Smooth muscle cell (in vitro differentiated cells): ENCODE measurements around the gene BEST1. TPM values are rescaled to one million over a fixed set of nuclear protein-coding genes. Genes with fewer than 3 reads are reported as not detected.

Source experiments
- DNase-seq: peaks from one replicate; lab custom pipeline; 2025; ENCODE audit not compliant: unreplicated experiment; lab: John Stamatoyannopoulos, UW
- H2AFZ ChIP-seq: fragments of 200-600 bp; sonication (generic); 2 replicates; pipeline ENCODE4 v1.6.0; 2016; ENCODE audit warnings: antibody characterized with exemption, low read depth, mild to moderate bottlenecking
- H3F3A ChIP-seq: fragments of 200-600 bp; sonication (generic); 2 replicates; pipeline ENCODE4 v1.6.0; 2017; ENCODE audit warnings: antibody characterized with exemption, low read depth
- H3K27ac ChIP-seq: fragments of 200-600 bp; sonication (generic); 2 replicates; pipeline ENCODE4 v1.5.1; 2016; ENCODE audit warnings: low read depth, mild to moderate bottlenecking
- H3K27me3 ChIP-seq: fragments of 200-600 bp; sonication (generic); 2 replicates; pipeline ENCODE4 v1.6.1; 2016; ENCODE audit warnings: low read depth, mild to moderate bottlenecking
- H3K36me3 ChIP-seq: fragments of 200-600 bp; sonication (generic); 2 replicates; pipeline ENCODE4 v1.5.1; 2016; ENCODE audit warnings: low read depth
- H3K4me1 ChIP-seq: fragments of 200-600 bp; sonication (generic); 2 replicates; pipeline ENCODE4 v1.5.1; 2016; ENCODE audit warnings: low read depth
- H3K4me2 ChIP-seq: fragments of 200-600 bp; sonication (generic); 2 replicates; pipeline ENCODE4 v1.6.0; 2016; ENCODE audit warnings: mild to moderate bottlenecking
- H3K4me3 ChIP-seq: fragments of 200-600 bp; sonication (generic); 2 replicates; pipeline ENCODE4 v1.5.1; 2016; ENCODE audit warnings: mild to moderate bottlenecking
- H3K79me2 ChIP-seq: fragments of 200-600 bp; sonication (generic); 2 replicates; pipeline ENCODE4 v1.6.0; 2016; ENCODE audit warnings: low read depth, mild to moderate bottlenecking
- H3K9ac ChIP-seq: fragments of 200-600 bp; sonication (generic); 2 replicates; pipeline ENCODE4 v1.6.0; 2016; ENCODE audit warnings: low read depth
- H3K9me3 ChIP-seq: fragments of 200-600 bp; sonication (generic); replicated peaks from 2 replicates; pipeline ENCODE4 v1.5.1; 2016; ENCODE audit warnings: low read depth
- H4K20me1 ChIP-seq: fragments of 200-600 bp; sonication (generic); 2 replicates; pipeline ENCODE4 v1.6.0; 2016; ENCODE audit warnings: low read depth
- CTCF ChIP-seq: fragments of 200-600 bp; sonication (generic); IDR thresholded peaks from 2 replicates; pipeline ENCODE4 v1.5.1; 2017; ENCODE audit warnings: borderline replicate concordance, mild to moderate bottlenecking, antibody characterized with exemption; ENCODE audit not compliant: insufficient read depth, poor library complexity, severe bottlenecking
- WGBS: methylation state at CpG from one replicate; pipeline ENCODE4 v1.1.7; 2016; ENCODE audit warnings: low lambda C conversion rate; 5-methylcytosine and 5-hydroxymethylcytosine counted together
- polyA plus RNA-seq: library from polyadenylated mRNA; unstranded; fragments of >200 nt; fragmentation: Nextera tagmentation; extraction: Ambion mirVana; gene quantifications from 2 replicates; pipeline ENCODE4 v1.2.1, GENCODE V29; 2016
- total RNA-seq: library from RNA; depleted of rRNA; stranded (reverse); fragments of >200 nt; gene quantifications from 2 replicates; pipeline ENCODE4 v1.2.3, GENCODE V29; 2014

The BEST1 gene
- total and polyA plus RNA-seq, 2 experiments from 2014 or later = 1.6 to 2.4 TPM

GRCh38 chr11:61930933-61931332 is 19.2 kb upstream of the BEST1 start:
- H3K36me3 ChIP-seq = no peaks in the 10 kb centered on the region
- H3K9me3 ChIP-seq = no peaks in the 10 kb centered on the region
- no peaks in the 10 kb centered on the region for H3K4me1 ChIP-seq
- no peak for TF ChIP-seq CTCF
- H3K79me2 ChIP-seq = no peaks in the 10 kb centered on the region
- H3F3A ChIP-seq = no peaks in the 10 kb centered on the region
- H2AFZ ChIP-seq = no peak overlapping the region
- H3K4me2 ChIP-seq = no peak overlapping the region
- no peak overlapping the region for H3K27ac ChIP-seq
- no peaks in the 10 kb centered on the region for H3K27me3 ChIP-seq
- DNase-seq = no peak
- H3K4me3 ChIP-seq = no peak overlapping the region
- H4K20me1 ChIP-seq = no peaks in the 10 kb centered on the region
- 94% methylated on average over 3 of the region's 3 CpGs for WGBS
- H3K9ac ChIP-seq = no peak overlapping the region

GRCh38 chr11:61935861-61936260 is 14.3 kb upstream of the BEST1 start:
- Histone ChIP-seq H3K4me3 (no peak overlapping the region), H2AFZ (no peak overlapping the region), H3K27me3 (no peaks in the 10 kb centered on the region), H3K36me3 (no peaks in the 10 kb centered on the region), H3K4me2 (no peak overlapping the region), H3K4me1 (no peaks in the 10 kb centered on the region), H3K9me3 (no peaks in the 10 kb centered on the region), H3K9ac (no peak overlapping the region), H3F3A (no peaks in the 10 kb centered on the region), H3K27ac (no peak overlapping the region), H3K79me2 (no peaks in the 10 kb centered on the region), H4K20me1 (no peaks in the 10 kb centered on the region)
- 74% methylated on average over 2 of the region's 2 CpGs for WGBS
- DNase-seq = no peak
- TF ChIP-seq CTCF = no peak

GRCh38 chr11:61940466-61940865 is 9.7 kb upstream of the BEST1 start:
- Histone ChIP-seq H3K4me2 (no peak overlapping the region), H3F3A (no peaks in the 10 kb centered on the region), H3K4me3 (no peak overlapping the region), H3K4me1 (no peaks in the 10 kb centered on the region), H2AFZ (no peak overlapping the region), H3K36me3 (no peaks in the 10 kb centered on the region), H3K27ac (no peak overlapping the region), H3K9ac (no peak overlapping the region), H4K20me1 (no peaks in the 10 kb centered on the region), H3K79me2 (no peaks in the 10 kb centered on the region), H3K9me3 (no peaks in the 10 kb centered on the region), H3K27me3 (peaks cover 4% of the 10 kb centered on the region)
- TF ChIP-seq CTCF = no peak
- WGBS = 81% methylated on average over 10 of the region's 10 CpGs
- no peak for DNase-seq

GRCh38 chr11:61945191-61945590 is 5.0 kb upstream of the BEST1 start:
- Histone ChIP-seq H3K9me3 (no peaks in the 10 kb centered on the region), H3K4me2 (no peak overlapping the region), H3K27ac (no peak overlapping the region), H3K27me3 (peaks cover 4% of the 10 kb centered on the region), H3F3A (no peaks in the 10 kb centered on the region), H2AFZ (no peak overlapping the region), H4K20me1 (no peaks in the 10 kb centered on the region), H3K79me2 (no peaks in the 10 kb centered on the region), H3K4me1 (no peaks in the 10 kb centered on the region), H3K36me3 (no peaks in the 10 kb centered on the region), H3K9ac (no peak overlapping the region), H3K4me3 (no peak overlapping the region)
- 93% methylated on average over 13 of the region's 13 CpGs for WGBS
- no peak for DNase-seq
- TF ChIP-seq CTCF = no peak
